GM20000 (cell line): ENCODE measurements around the gene HLA-A.

ENCODE experiments used
- DNase-seq: peaks from one replicate; pipeline ENCODE4 v3.0.0; 2012; ENCODE audit warnings: low spot score
- CTCF ChIP-seq: IDR thresholded peaks from 2 replicates; pipeline ENCODE4 v1.5.1; 2012; ENCODE audit warnings: mild to moderate bottlenecking, control low read depth; ENCODE audit errors: extremely low read depth, missing control alignments

HLA-A gene

GRCh38 chr6:29945281-29945820, 3.0 kb downstream of the HLA-A start:
- DNase-seq: no peak
- no peak for TF ChIP-seq CTCF

GRCh38 chr6:29946223-29947076, 4.1 kb downstream of the HLA-A start:
- TF ChIP-seq CTCF: no peak
- DNase-seq: no peak

- no peak for TF ChIP-seq CTCF
- no peak for DNase-seq
Observed at GRCh38 chr6:29947077-29947980, 5.0 kb downstream of the HLA-A start.

GRCh38 chr6:29948277-29948676, 5.9 kb downstream of the HLA-A start:
- no peak for TF ChIP-seq CTCF
- no peak for DNase-seq

GRCh38 chr6:29949934-29950333, 7.6 kb downstream of the HLA-A start:
- DNase-seq: no peak
- TF ChIP-seq CTCF: no peak

- no peak for DNase-seq
- TF ChIP-seq CTCF: no peak
Observed at GRCh38 chr6:29951882-29952281, 9.6 kb downstream of the HLA-A start.
